GM23338 (cell line): ENCODE data around the gene EID2B. TPM values are rescaled to one million over a fixed set of nuclear protein-coding genes. Genes with fewer than 3 reads are reported as not detected.

Source experiments
- ATAC-seq: fragments of 200-7000 bp; cut with Tn5 transposase; 3 replicates; pipeline ENCODE4 v1.9.1; 2020
- DNase-seq: peaks from one replicate; pipeline ENCODE4 v3.0.0-alpha.2; 2015; ENCODE audit warnings: low spot score
- H2AFZ ChIP-seq: fragments of 200-600 bp; sonication (generic); 2 replicates; pipeline ENCODE4 v1.8.0; 2016; ENCODE audit warnings: antibody characterized with exemption, mild to moderate bottlenecking, moderate library complexity
- H3F3A ChIP-seq: fragments of 200-600 bp; sonication (generic); replicated peaks from 2 replicates; pipeline ENCODE4 v1.8.0; 2017; ENCODE audit warnings: antibody characterized with exemption, mixed run types, low read depth
- H3K27ac ChIP-seq: fragments of 200-600 bp; sonication (generic); 2 replicates; pipeline ENCODE4 v1.6.1; 2016; ENCODE audit warnings: low read depth
- H3K27me3 ChIP-seq: fragments of 200-600 bp; sonication (generic); 2 replicates; pipeline ENCODE4 v1.8.0; 2016; ENCODE audit warnings: mild to moderate bottlenecking, mixed run types, moderate library complexity; ENCODE audit not compliant: insufficient read depth
- H3K36me3 ChIP-seq: fragments of 200-600 bp; sonication (generic); 2 replicates; pipeline ENCODE4 v1.8.0; 2016; ENCODE audit warnings: mild to moderate bottlenecking; ENCODE audit not compliant: insufficient read depth
- H3K4me1 ChIP-seq: fragments of 200-600 bp; sonication (generic); 2 replicates; pipeline ENCODE4 v1.8.0; 2016; ENCODE audit warnings: mild to moderate bottlenecking, moderate library complexity; ENCODE audit not compliant: insufficient read depth
- H3K4me2 ChIP-seq: fragments of 200-600 bp; sonication (generic); 2 replicates; pipeline ENCODE4 v1.7.1; 2017; ENCODE audit warnings: mixed run types
- H3K4me3 ChIP-seq: fragments of 200-600 bp; sonication (generic); 2 replicates; pipeline ENCODE4 v1.6.1; 2016; ENCODE audit warnings: mixed run types
- H3K79me2 ChIP-seq: fragments of 200-600 bp; sonication (generic); replicated peaks from 2 replicates; pipeline ENCODE4 v1.8.0; 2017; ENCODE audit warnings: mild to moderate bottlenecking; ENCODE audit not compliant: insufficient read depth
- H3K9me2 ChIP-seq: fragments of 200-600 bp; sonication (generic); 2 replicates; pipeline ENCODE4 v1.8.0; 2017; ENCODE audit not compliant: insufficient read depth
- H4K20me1 ChIP-seq: fragments of 200-600 bp; sonication (generic); replicated peaks from 2 replicates; pipeline ENCODE4 v1.8.0; 2017; ENCODE audit warnings: mild to moderate bottlenecking; ENCODE audit not compliant: insufficient read depth
- H3K27ac Mint-ChIP-seq: 2 replicates; pipeline ENCODE4 v1.8.0; 2020; ENCODE audit warnings: inconsistent platforms, mild to moderate bottlenecking, moderate library complexity, mixed read lengths
- H3K27me3 Mint-ChIP-seq: 3 replicates; pipeline ENCODE4 v1.8.0; 2022; ENCODE audit warnings: low read depth, mild to moderate bottlenecking, moderate library complexity, mixed read lengths, inconsistent platforms; ENCODE audit not compliant: insufficient read depth, poor library complexity
- H3K36me3 Mint-ChIP-seq: 3 replicates; pipeline ENCODE4 v1.8.0; 2021; ENCODE audit warnings: low read depth, mild to moderate bottlenecking, inconsistent platforms, moderate library complexity, mixed read lengths
- H3K4me1 Mint-ChIP-seq: 3 replicates; pipeline ENCODE4 v1.8.0; 2020; ENCODE audit warnings: mild to moderate bottlenecking, inconsistent platforms, mixed read lengths
- H3K4me3 Mint-ChIP-seq: 3 replicates; pipeline ENCODE4 v1.8.0; 2021; ENCODE audit warnings: moderate library complexity, mild to moderate bottlenecking, inconsistent platforms, mixed read lengths
- H3K9me3 Mint-ChIP-seq: 3 replicates; pipeline ENCODE4 v1.8.0; 2020; ENCODE audit warnings: moderate library complexity, mild to moderate bottlenecking, inconsistent platforms, mixed read lengths
- ETS1 ChIP-seq: IDR thresholded peaks from 2 replicates; pipeline ENCODE4 v1.6.1; 2016; ENCODE audit warnings: antibody characterized with exemption
- EZH2 ChIP-seq: fragments of 200-600 bp; sonication (generic); IDR thresholded peaks from one replicate; pipeline ENCODE4 v1.8.0; 2017; ENCODE audit warnings: antibody characterized with exemption, mild to moderate bottlenecking, low read depth; ENCODE audit not compliant: unreplicated experiment
- NANOG ChIP-seq: IDR thresholded peaks from 2 replicates; pipeline ENCODE4 v1.6.1; 2016; ENCODE audit warnings: antibody characterized with exemption, borderline replicate concordance
- POLR2AphosphoS5 ChIP-seq: IDR thresholded peaks from 2 replicates; pipeline ENCODE4 v1.6.1; 2016; ENCODE audit warnings: antibody characterized with exemption, low read depth
- REST ChIP-seq: IDR thresholded peaks from one replicate; pipeline ENCODE4 v1.6.1; 2018; ENCODE audit warnings: antibody characterized with exemption; ENCODE audit not compliant: unreplicated experiment
- ZNF331 ChIP-seq: fragments of 250-450 bp; sonication (Bioruptor Pico); IDR thresholded peaks from 2 replicates; pipeline ENCODE4 v1.5.0; 2020; ENCODE audit warnings: low read depth, mild to moderate bottlenecking, moderate library complexity
- ZNF462 ChIP-seq: fragments of 250-450 bp; sonication (Bioruptor Pico); IDR thresholded peaks from 2 replicates; pipeline ENCODE4 v1.5.0; 2020; ENCODE audit warnings: mild to moderate bottlenecking, moderate library complexity
- polyA plus RNA-seq: library from polyadenylated mRNA; unstranded; fragments of >200 nt; fragmentation: Nextera tagmentation; extraction: Ambion mirVana; gene quantifications from 2 replicates; pipeline ENCODE4 v1.2.1, GENCODE V29; 2016
- total RNA-seq: library from RNA; depleted of rRNA; stranded (reverse); fragments of >200 nt; shearing (Covaris generic); gene quantifications from 2 replicates; pipeline ENCODE4 v1.2.3, GENCODE V29; 2014

The EID2B gene
- total and polyA plus RNA-seq, 2 experiments from 2014 or later: 2.5 to 4.6 TPM

- TF ChIP-seq ZNF462 (CRISPR knock-in tag): no peak
- TF ChIP-seq POLR2AphosphoS5: no peak
- no peak for TF ChIP-seq ZNF331 (CRISPR knock-in tag)
- no peak for TF ChIP-seq REST
- TF ChIP-seq NANOG: no peak
Observed at GRCh38 chr19:39500543-39500942, 32.1 kb downstream of the EID2B start (continued).

- H3K4me3 Mint-ChIP-seq: peak overlapping the region; percentile 73
- Histone ChIP-seq H3K4me1 (peaks cover 11% of the 10 kb centered on the region), H3K9me2 (0 out of 2 replicates have a peak, but pooled peaks cover 7% of the 10 kb centered on the region), H3K27ac (no peak overlapping the region), H3K27me3 (peaks cover 79% of the 10 kb centered on the region), H4K20me1 (no peaks in the 10 kb centered on the region), H2AFZ (no peak overlapping the region), H3K36me3 (no peaks in the 10 kb centered on the region), H3K79me2 (no peaks in the 10 kb centered on the region), H3K4me3 (peak overlapping the region; percentile 74; the same call in 1 of the 2 replicates), H3F3A (peaks cover 9% of the 10 kb centered on the region), H3K4me2 (no peak overlapping the region)
- TF ChIP-seq ETS1 (no peak), EZH2 (peak; percentile 9)
- H3K9me3 Mint-ChIP-seq: peaks cover 16% of the 10 kb centered on the region
- peaks cover 78% of the 10 kb centered on the region for H3K27me3 Mint-ChIP-seq
- H3K27ac Mint-ChIP-seq: no peak overlapping the region
- peaks cover 15% of the 10 kb centered on the region for H3K36me3 Mint-ChIP-seq
- ATAC-seq: no peak
- DNase-seq: no peak
- H3K4me1 Mint-ChIP-seq: peaks cover 16% of the 10 kb centered on the region
Observed at GRCh38 chr19:39499932-39500331, 32.7 kb downstream of the EID2B start.
